Cardiac muscle cell (in vitro differentiated cells and primary cell): ENCODE measurements around the gene DCLRE1C. TPM values are rescaled to one million over a fixed set of nuclear protein-coding genes. Genes with fewer than 3 reads are reported as not detected.

Experiments
- DNase-seq, 2 donors: peaks; one replicate each; pipeline versions ENCODE4 v3.0.0 to v3.0.0-alpha.2; 2010 to 2017; ENCODE audit warnings: low read depth in 1 of 2, low spot score in 1 of 2
- H3K27ac ChIP-seq: fragments of 200-600 bp; sonication (generic); 2 replicates; pipeline ENCODE4 v1.5.1; 2016
- H3K27me3 ChIP-seq: fragments of 200-600 bp; sonication (generic); 2 replicates; pipeline ENCODE4 v1.6.0; 2016; ENCODE audit warnings: control low read depth
- H3K36me3 ChIP-seq: fragments of 200-600 bp; sonication (generic); 2 replicates; pipeline ENCODE4 v1.5.1; 2016; ENCODE audit warnings: control low read depth
- H3K4me1 ChIP-seq: fragments of 200-600 bp; sonication (generic); 2 replicates; pipeline ENCODE4 v1.8.1; 2017; ENCODE audit warnings: low read depth, mild to moderate bottlenecking, mixed run types
- H3K4me3 ChIP-seq: fragments of 200-600 bp; sonication (generic); 2 replicates; pipeline ENCODE4 v1.5.1; 2016; ENCODE audit warnings: mild to moderate bottlenecking
- H3K9me3 ChIP-seq: fragments of 200-600 bp; sonication (generic); 2 replicates; pipeline ENCODE4 v1.5.1; 2017; ENCODE audit warnings: low read depth, mild to moderate bottlenecking, control low read depth
- CTCF ChIP-seq: IDR thresholded peaks from 2 replicates; pipeline ENCODE4 v1.5.1; 2012; ENCODE audit warnings: low read depth, mild to moderate bottlenecking, low read length
- polyA plus RNA-seq: library from polyadenylated mRNA; unstranded; fragments of >200 nt; fragmentation: Nextera tagmentation; extraction: Ambion mirVana; gene quantifications from 2 replicates; pipeline ENCODE4 v1.2.1, GENCODE V29; 2016
- total RNA-seq: library from RNA; depleted of rRNA; stranded (reverse); fragments of >200 nt; gene quantifications from 2 replicates; pipeline ENCODE4 v1.2.3, GENCODE V29; 2016

Gene DCLRE1C
- total and polyA plus RNA-seq, 2 experiments from 2014 or later = 8.2 to 16.6 TPM

GRCh38 chr10:14860791-14861190 is 93.1 kb downstream of the DCLRE1C start:
- no peak overlapping the region for H3K4me3 ChIP-seq
- H3K9me3 ChIP-seq = no peaks in the 10 kb centered on the region
- H3K27me3 ChIP-seq = no peaks in the 10 kb centered on the region
- H3K27ac ChIP-seq = no peak overlapping the region
- no peak for TF ChIP-seq CTCF
- DNase-seq = no peak
- H3K4me1 ChIP-seq = no peaks in the 10 kb centered on the region
- peaks cover 14% of the 10 kb centered on the region for H3K36me3 ChIP-seq

- Histone ChIP-seq H3K27ac (no peak overlapping the region), H3K4me1 (no peaks in the 10 kb centered on the region), H3K27me3 (no peaks in the 10 kb centered on the region), H3K4me3 (no peak overlapping the region), H3K36me3 (peaks cover 14% of the 10 kb centered on the region), H3K9me3 (no peaks in the 10 kb centered on the region)
- no peak for DNase-seq
- TF ChIP-seq CTCF = no peak
Observed at GRCh38 chr10:14859775-14860174, 94.1 kb downstream of the DCLRE1C start.

- Histone ChIP-seq H3K36me3 (peaks cover 15% of the 10 kb centered on the region), H3K27me3 (no peaks in the 10 kb centered on the region), H3K9me3 (no peaks in the 10 kb centered on the region), H3K27ac (no peak overlapping the region), H3K4me1 (no peaks in the 10 kb centered on the region), H3K4me3 (no peak overlapping the region)
- no peak for DNase-seq
- no peak for TF ChIP-seq CTCF
Observed at GRCh38 chr10:14859043-14859442, 94.9 kb downstream of the DCLRE1C start.

GRCh38 chr10:14858338-14858960 is 95.4 kb downstream of the DCLRE1C start:
- Histone ChIP-seq H3K4me1 (no peaks in the 10 kb centered on the region), H3K27ac (no peak overlapping the region), H3K27me3 (no peaks in the 10 kb centered on the region), H3K9me3 (no peaks in the 10 kb centered on the region), H3K4me3 (no peak overlapping the region), H3K36me3 (peaks cover 18% of the 10 kb centered on the region)
- TF ChIP-seq CTCF = no peak
- no peak for DNase-seq

- DNase-seq = no peak
- TF ChIP-seq CTCF = no peak
- Histone ChIP-seq H3K27ac (no peak overlapping the region), H3K27me3 (no peaks in the 10 kb centered on the region), H3K9me3 (no peaks in the 10 kb centered on the region), H3K36me3 (peaks cover 25% of the 10 kb centered on the region), H3K4me3 (no peak overlapping the region), H3K4me1 (no peaks in the 10 kb centered on the region)
Observed at GRCh38 chr10:14855453-14855852, 98.4 kb downstream of the DCLRE1C start.

- H3K4me3 ChIP-seq = no peak overlapping the region
- DNase-seq = no peak
- H3K27ac ChIP-seq = no peak overlapping the region
- peaks cover 21% of the 10 kb centered on the region for H3K36me3 ChIP-seq
- no peak for TF ChIP-seq CTCF
- no peaks in the 10 kb centered on the region for H3K27me3 ChIP-seq
- no peaks in the 10 kb centered on the region for H3K9me3 ChIP-seq
- H3K4me1 ChIP-seq = no peaks in the 10 kb centered on the region
Observed at GRCh38 chr10:14852236-14852635, 101.7 kb downstream of the DCLRE1C start.
